GM18498 (cell line): ENCODE measurements around the gene GRM8.
A peak's percentile ranks its signal among the peaks of the same experiment; 100 is the strongest.

Experiments
- ATAC-seq: cut with Tn5 transposase; IDR thresholded peaks from one replicate; pipeline ENCODE4 v1.9.1; 2021; ENCODE audit warnings: mild to moderate bottlenecking, moderate library complexity; ENCODE audit not compliant: unreplicated experiment

Gene GRM8

GRCh38 chr7:127252778-127253280 is at the start of gene GRM8:
TSS of gene GRM8 (minus strand) at chr7:127252941.
- peak; percentile 23 for ATAC-seq

GRCh38 chr7:127290801-127291361 is 38.1 kb upstream of the GRM8 start:
- no peak for ATAC-seq

GRCh38 chr7:127290116-127290655 is 37.4 kb upstream of the GRM8 start:
- no peak for ATAC-seq

GRCh38 chr7:127287133-127287532 is 34.4 kb upstream of the GRM8 start:
- ATAC-seq, result no peak

- ATAC-seq, result no peak
Observed at GRCh38 chr7:127270093-127270492, 17.4 kb upstream of the GRM8 start.

GRCh38 chr7:127266047-127266446 is 13.3 kb upstream of the GRM8 start:
- no peak for ATAC-seq

- ATAC-seq, result no peak
Observed at GRCh38 chr7:127264219-127264618, 11.5 kb upstream of the GRM8 start.

- no peak for ATAC-seq
Observed at GRCh38 chr7:127258111-127258510, 5.4 kb upstream of the GRM8 start.

GRCh38 chr7:127257086-127257485 is 4.3 kb upstream of the GRM8 start:
- no peak for ATAC-seq

- no peak for ATAC-seq
Observed at GRCh38 chr7:127256041-127256725, 3.4 kb upstream of the GRM8 start.

GRCh38 chr7:127254163-127254684 is 1.5 kb upstream of the GRM8 start:
- no peak for ATAC-seq

- peak; percentile 86 for ATAC-seq
Observed at GRCh38 chr7:127253281-127254162, 781 bp upstream of the GRM8 start.

- no peak for ATAC-seq
Observed at GRCh38 chr7:127252377-127252713, 396 bp downstream of the GRM8 start.

- ATAC-seq, result no peak
Observed at GRCh38 chr7:127251465-127252376, 1.0 kb downstream of the GRM8 start.

- ATAC-seq, result no peak
Observed at GRCh38 chr7:127251036-127251464, 1.7 kb downstream of the GRM8 start.

- ATAC-seq, result no peak
Observed at GRCh38 chr7:127250312-127251035, 2.3 kb downstream of the GRM8 start.

GRCh38 chr7:127245607-127246006 is 7.1 kb downstream of the GRM8 start:
- ATAC-seq, result peak; percentile 57

GRCh38 chr7:127245002-127245401 is 7.7 kb downstream of the GRM8 start:
- no peak for ATAC-seq

GRCh38 chr7:127239814-127240213 is 12.9 kb downstream of the GRM8 start:
- no peak for ATAC-seq
